ENCODE results near the gene AS3MT.

DNA sequence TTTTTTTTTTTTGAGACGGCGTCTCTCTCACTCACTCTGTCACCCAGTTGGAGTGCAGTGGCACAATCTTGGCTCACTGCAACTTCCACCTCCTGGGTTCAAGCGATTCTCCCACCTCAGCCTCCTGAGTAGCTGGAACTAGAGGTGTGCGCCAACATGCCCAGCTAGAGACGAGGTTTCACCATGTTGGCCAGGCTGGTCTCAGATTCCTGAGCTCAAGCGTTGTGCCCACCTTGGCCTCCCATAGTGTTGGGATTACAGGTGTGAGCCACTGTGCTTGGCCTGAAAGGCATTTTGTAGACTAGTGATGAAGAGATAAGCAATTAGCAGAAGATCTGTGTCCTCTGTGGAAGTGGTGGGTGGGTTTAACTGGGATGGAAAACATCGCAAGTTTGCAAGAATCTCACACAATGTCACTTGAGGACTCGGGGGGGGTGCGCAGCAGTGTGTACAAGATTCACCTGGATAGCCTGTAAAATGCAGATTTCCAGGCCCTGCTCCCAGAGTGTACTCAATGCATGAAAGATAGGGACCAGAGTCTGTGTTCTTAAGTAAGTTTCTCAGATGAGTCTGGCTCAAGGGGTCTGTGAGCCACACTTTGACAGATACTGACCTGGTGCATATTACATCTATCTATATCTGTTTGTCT is 43.0 kb upstream of the AS3MT start:
- TF ChIP-seq, protein P1, sequence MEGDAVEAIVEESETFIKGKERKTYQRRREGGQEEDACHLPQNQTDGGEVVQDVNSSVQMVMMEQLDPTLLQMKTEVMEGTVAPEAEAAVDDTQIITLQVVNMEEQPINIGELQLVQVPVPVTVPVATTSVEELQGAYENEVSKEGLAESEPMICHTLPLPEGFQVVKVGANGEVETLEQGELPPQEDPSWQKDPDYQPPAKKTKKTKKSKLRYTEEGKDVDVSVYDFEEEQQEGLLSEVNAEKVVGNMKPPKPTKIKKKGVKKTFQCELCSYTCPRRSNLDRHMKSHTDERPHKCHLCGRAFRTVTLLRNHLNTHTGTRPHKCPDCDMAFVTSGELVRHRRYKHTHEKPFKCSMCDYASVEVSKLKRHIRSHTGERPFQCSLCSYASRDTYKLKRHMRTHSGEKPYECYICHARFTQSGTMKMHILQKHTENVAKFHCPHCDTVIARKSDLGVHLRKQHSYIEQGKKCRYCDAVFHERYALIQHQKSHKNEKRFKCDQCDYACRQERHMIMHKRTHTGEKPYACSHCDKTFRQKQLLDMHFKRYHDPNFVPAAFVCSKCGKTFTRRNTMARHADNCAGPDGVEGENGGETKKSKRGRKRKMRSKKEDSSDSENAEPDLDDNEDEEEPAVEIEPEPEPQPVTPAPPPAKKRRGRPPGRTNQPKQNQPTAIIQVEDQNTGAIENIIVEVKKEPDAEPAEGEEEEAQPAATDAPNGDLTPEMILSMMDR (IDR thresholded peaks at IDR 0.05) = no peak
- no peak for TF ChIP-seq POLR2AphosphoS5 (IDR thresholded peaks at IDR 0.05)
- no peak for TF ChIP-seq POLR2A (IDR thresholded peaks at IDR 0.05)

All from stomach (tissue), 4 donors.